Lower lobe of right lung (tissue), 2 donors: ENCODE results near the gene PNLIPRP1. TPM values are rescaled to one million over a fixed set of nuclear protein-coding genes. Genes with fewer than 3 reads are reported as not detected.
A peak's percentile ranks its signal among the peaks of the same experiment; 100 is the strongest.

Experiments
- ATAC-seq, 2 donors: fragments of 200-7000 bp; cut with Tn5 transposase; one replicate each; pipeline ENCODE4 v1.9.1; 2020 to 2022; ENCODE audit warnings: mild to moderate bottlenecking in 2 of 2, moderate library complexity in 2 of 2
- DNase-seq: peaks from one replicate; pipeline ENCODE4 v3.0.0-alpha.2; 2020
- H3K27ac ChIP-seq: fragments of 200-600 bp; one replicate; pipeline ENCODE4 v1.8.0; 2022
- H3K27me3 ChIP-seq: fragments of 200-600 bp; one replicate; pipeline ENCODE4 v1.8.0; 2022; ENCODE audit warnings: low read depth
- H3K36me3 ChIP-seq: fragments of 200-600 bp; one replicate; pipeline ENCODE4 v1.8.0; 2022; ENCODE audit warnings: mild to moderate bottlenecking
- H3K4me1 ChIP-seq: fragments of 200-600 bp; one replicate; pipeline ENCODE4 v1.8.0; 2022
- H3K4me3 ChIP-seq: fragments of 200-600 bp; one replicate; pipeline ENCODE4 v1.8.0; 2022; ENCODE audit warnings: mild to moderate bottlenecking
- H3K9me3 ChIP-seq: fragments of 200-600 bp; one replicate; pipeline ENCODE4 v1.8.0; 2022
- intact Hi-C: fragments of 100-400 bp; cut with DNase I; formaldehyde crosslinking; loops from one replicate; pipeline ENCODE4 v1.11.0; 2022
- total RNA-seq: library from RNA; stranded (reverse); fragmentation: NEBNext Ultra II Directional; extraction: Animal tissue kit (Norgen Biotek cat#: 25700); gene quantifications from one replicate; pipeline ENCODE4 v1.2.1, GENCODE V29; 2021
- TF ChIP-seq, protein P1 (sequence below): fragments of 200-600 bp; IDR thresholded peaks from one replicate; pipeline ENCODE4 v1.8.0; 2022; ENCODE audit warnings: antibody characterized with exemption, mild to moderate bottlenecking
- donor health status: DM: no; HTN: yes; CAD: no; lungs with severe emphysema.

Gene PNLIPRP1
- total RNA-seq, 1 donor from 2014 or later, result not detected

GRCh38 chr10:116598329-116598728, 7.6 kb downstream of the PNLIPRP1 start:
- no peak overlapping the region for H3K27ac ChIP-seq
- no peaks in the 10 kb centered on the region for H3K9me3 ChIP-seq
- TF ChIP-seq, protein P1, sequence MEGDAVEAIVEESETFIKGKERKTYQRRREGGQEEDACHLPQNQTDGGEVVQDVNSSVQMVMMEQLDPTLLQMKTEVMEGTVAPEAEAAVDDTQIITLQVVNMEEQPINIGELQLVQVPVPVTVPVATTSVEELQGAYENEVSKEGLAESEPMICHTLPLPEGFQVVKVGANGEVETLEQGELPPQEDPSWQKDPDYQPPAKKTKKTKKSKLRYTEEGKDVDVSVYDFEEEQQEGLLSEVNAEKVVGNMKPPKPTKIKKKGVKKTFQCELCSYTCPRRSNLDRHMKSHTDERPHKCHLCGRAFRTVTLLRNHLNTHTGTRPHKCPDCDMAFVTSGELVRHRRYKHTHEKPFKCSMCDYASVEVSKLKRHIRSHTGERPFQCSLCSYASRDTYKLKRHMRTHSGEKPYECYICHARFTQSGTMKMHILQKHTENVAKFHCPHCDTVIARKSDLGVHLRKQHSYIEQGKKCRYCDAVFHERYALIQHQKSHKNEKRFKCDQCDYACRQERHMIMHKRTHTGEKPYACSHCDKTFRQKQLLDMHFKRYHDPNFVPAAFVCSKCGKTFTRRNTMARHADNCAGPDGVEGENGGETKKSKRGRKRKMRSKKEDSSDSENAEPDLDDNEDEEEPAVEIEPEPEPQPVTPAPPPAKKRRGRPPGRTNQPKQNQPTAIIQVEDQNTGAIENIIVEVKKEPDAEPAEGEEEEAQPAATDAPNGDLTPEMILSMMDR, result no peak
- no peak for DNase-seq
- H3K4me1 ChIP-seq, result no peaks in the 10 kb centered on the region
- intact Hi-C loops, result no loop called here
- H3K36me3 ChIP-seq, result no peaks in the 10 kb centered on the region
- peak in 1 of 2 donors; percentile 9 for ATAC-seq
- H3K4me3 ChIP-seq, result no peak overlapping the region
- no peaks in the 10 kb centered on the region for H3K27me3 ChIP-seq

GRCh38 chr10:116599991-116600390, 9.2 kb downstream of the PNLIPRP1 start:
- intact Hi-C loops, result no loop called here
- Histone ChIP-seq H3K4me1 (no peaks in the 10 kb centered on the region), H3K27ac (no peak overlapping the region), H3K27me3 (no peaks in the 10 kb centered on the region), H3K9me3 (no peaks in the 10 kb centered on the region), H3K4me3 (no peak overlapping the region), H3K36me3 (no peaks in the 10 kb centered on the region)
- ATAC-seq (no peak), DNase-seq (no peak)
- TF ChIP-seq, protein P1, result no peak

GRCh38 chr10:116602648-116603400, 12.1 kb downstream of the PNLIPRP1 start:
- no peak for ATAC-seq
- Histone ChIP-seq H3K4me1 (no peaks in the 10 kb centered on the region), H3K36me3 (no peaks in the 10 kb centered on the region), H3K4me3 (no peak overlapping the region), H3K27me3 (no peaks in the 10 kb centered on the region), H3K9me3 (no peaks in the 10 kb centered on the region), H3K27ac (no peak overlapping the region)
- intact Hi-C loops, result no loop called here
- DNase-seq, result no peak
- TF ChIP-seq, protein P1, result no peak

GRCh38 chr10:116606061-116606483, 15.3 kb downstream of the PNLIPRP1 start:
- no peak overlapping the region for H3K27ac ChIP-seq
- intact Hi-C loops, result no loop called here
- no peak for DNase-seq
- TF ChIP-seq, protein P1, result no peak
- H3K27me3 ChIP-seq, result peaks cover 19% of the 10 kb centered on the region
- no peaks in the 10 kb centered on the region for H3K36me3 ChIP-seq
- H3K4me3 ChIP-seq, result no peak overlapping the region
- no peaks in the 10 kb centered on the region for H3K9me3 ChIP-seq
- no peak for ATAC-seq
- no peaks in the 10 kb centered on the region for H3K4me1 ChIP-seq

GRCh38 chr10:116607336-116607735, 16.6 kb downstream of the PNLIPRP1 start:
- Histone ChIP-seq H3K27ac (no peak overlapping the region), H3K4me3 (no peak overlapping the region), H3K36me3 (no peaks in the 10 kb centered on the region), H3K4me1 (no peaks in the 10 kb centered on the region), H3K9me3 (no peaks in the 10 kb centered on the region), H3K27me3 (peaks cover 19% of the 10 kb centered on the region)
- TF ChIP-seq, protein P1, result no peak
- intact Hi-C loops, result no loop called here
- ATAC-seq, result no peak
- no peak for DNase-seq
